Measurements from ENCODE around the gene MAP4K2.
A peak's percentile ranks its signal among the peaks of the same experiment; 100 is the strongest.

The MAP4K2 gene

DNA sequence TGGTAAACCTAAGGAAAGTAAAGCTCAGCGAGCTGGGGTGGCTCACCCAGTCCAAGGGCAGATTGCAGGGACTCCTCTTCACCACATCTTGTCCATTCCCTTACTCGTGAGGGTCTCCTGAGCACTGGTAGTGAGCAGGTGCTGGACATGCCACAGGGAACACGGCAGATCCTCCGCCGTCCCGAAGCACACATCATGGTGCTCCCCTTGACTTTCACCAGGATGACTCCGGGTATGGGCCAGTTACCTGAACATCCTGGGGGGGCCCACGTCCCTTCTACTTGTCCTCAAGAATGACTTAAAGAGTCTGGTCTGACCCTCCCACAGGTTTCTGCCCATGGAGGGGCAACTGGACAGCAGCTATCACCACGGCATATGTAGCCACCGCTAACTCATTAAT, 16.7 kb downstream of the MAP4K2 start:
- no peak for FAIRE-seq
- TF ChIP-seq TAF1 (IDR thresholded peaks at IDR 0.05; ENCODE audit: borderline replicate concordance, low read depth, low read length) (no peak), POLR2A (IDR thresholded peaks at IDR 0.05; ENCODE audit: low read depth, low read length) (peak; percentile 39; the same call in 1 of the 2 replicates), POLR2AphosphoS5 (IDR thresholded peaks at IDR 0.05; ENCODE audit: low read depth, low read length) (no peak; the same call in 1 of the 2 replicates)

DNA sequence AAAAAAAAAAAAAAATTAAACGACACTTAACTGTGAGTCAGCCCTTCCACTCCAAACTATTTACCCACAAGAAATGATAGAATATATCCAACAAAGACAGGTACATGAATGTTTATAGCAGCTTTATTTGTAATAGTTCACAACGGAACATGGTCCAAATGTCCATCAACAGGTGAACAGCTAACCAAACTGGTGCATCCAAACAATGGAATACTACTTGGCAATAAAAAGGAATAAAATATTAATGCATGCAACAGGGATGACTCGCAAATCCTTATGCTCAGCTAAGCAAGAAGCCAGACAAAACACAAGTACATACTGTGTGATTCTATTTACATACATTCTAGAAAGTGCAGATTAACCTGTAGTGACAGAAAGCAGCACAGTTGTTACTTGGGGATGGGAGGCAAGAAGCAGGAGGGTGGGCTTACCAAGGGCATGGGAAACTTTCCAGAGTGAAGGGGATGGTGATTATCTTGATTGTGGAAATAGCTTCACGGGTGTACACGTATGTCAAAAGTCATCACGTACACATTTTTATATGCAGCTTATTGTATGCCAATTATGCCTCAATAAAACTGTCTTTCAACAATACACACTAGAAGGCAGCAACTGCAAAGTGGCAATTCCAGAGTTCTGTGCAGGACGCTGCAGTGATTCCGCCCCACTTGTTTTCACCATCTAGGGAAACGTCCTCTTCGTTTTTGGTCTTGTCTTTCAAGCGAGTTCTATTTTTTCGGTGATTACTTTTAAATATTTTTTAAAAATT, 18.0 kb downstream of the MAP4K2 start:
- TF ChIP-seq POLR2AphosphoS5 (IDR thresholded peaks at IDR 0.05; ENCODE audit: low read depth, low read length), result no peak
- no peak for TF ChIP-seq POLR2A (IDR thresholded peaks at IDR 0.05; ENCODE audit: low read depth, low read length)
- TF ChIP-seq TAF1 (IDR thresholded peaks at IDR 0.05; ENCODE audit: borderline replicate concordance, low read depth, low read length), result no peak
- FAIRE-seq (no peak), DNase-seq (ENCODE audit: insufficient read length) (no peak)

More for the DNA sequence above, 16.7 kb downstream of the MAP4K2 start:
- DNase-seq (ENCODE audit: insufficient read length), result no peak

DNA sequence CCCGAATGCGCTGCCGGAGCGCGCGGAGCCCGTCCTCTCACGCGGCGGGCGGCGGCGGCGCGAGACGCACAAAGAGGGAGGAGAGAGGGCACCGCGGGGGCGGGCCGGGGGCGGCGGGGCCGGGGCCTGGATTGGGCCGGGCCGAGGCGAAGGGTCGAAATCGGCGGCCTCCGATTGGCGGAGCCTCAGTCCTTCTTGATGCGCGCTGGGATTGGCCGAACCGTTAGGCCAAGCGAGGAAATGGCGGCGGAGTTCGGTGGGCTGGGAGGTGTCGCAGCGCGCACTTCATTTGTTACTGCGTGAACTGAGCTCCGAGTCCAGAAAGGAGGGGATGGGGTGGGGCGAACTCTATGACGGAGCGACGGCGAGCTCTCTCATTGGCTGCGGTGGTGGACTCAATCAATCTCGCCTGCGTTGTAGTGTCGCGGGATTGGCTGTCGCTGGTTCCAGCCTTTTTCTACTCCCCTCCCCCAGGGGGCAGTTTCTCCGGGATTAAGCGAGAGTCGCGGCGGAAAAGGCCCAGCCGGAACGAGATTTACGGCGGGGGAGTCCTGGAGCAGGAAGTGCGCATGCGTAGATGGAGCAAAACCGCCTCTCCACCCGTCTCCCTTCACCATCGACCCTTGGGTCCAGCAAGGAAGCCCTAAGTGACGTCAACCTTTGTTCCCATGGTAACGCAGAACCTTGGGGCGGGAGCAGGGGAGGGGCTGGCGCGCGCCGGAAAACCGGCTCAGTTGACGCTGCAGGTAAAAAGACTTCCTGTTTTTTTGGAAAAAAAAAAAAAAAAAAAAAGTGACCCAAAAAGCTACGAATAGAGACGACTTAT, 24.3 kb downstream of the MAP4K2 start, which contains the start of gene SF1:
SF1 (minus strand) TSS at position 70 of the 826 bp plus-strand sequence. CDS start 150 bp downstream, outside the sequence.
- peak; percentile 90 for DNase-seq (ENCODE audit: insufficient read length)
- FAIRE-seq, result peak; percentile 100
- TF ChIP-seq POLR2A (IDR thresholded peaks at IDR 0.05; ENCODE audit: low read depth, low read length) (peak; percentile 95), TAF1 (IDR thresholded peaks at IDR 0.05; ENCODE audit: borderline replicate concordance, low read depth, low read length) (peak; percentile 70), POLR2AphosphoS5 (IDR thresholded peaks at IDR 0.05; ENCODE audit: low read depth, low read length) (peak; percentile 96)

DNA sequence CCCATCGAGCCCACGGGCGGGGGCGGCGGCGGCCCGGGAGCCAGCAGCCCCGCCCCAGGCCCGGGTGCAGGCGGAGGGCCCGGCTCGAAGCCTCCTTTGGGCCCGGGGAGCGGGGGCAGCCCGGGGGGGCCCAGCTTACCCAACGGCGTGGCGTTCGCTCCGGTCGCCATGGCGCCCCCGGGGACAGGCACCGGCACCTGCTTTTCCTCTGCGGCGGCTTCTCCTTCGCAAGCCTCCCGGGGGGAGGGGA, 24.9 kb downstream of the MAP4K2 start:
- DNase-seq (ENCODE audit: insufficient read length), result no peak
- TF ChIP-seq POLR2A (IDR thresholded peaks at IDR 0.05; ENCODE audit: low read depth, low read length) (peak; percentile 79; the same call in 1 of the 2 replicates), TAF1 (IDR thresholded peaks at IDR 0.05; ENCODE audit: borderline replicate concordance, low read depth, low read length) (no peak), POLR2AphosphoS5 (IDR thresholded peaks at IDR 0.05; ENCODE audit: low read depth, low read length) (no peak)
- no peak for FAIRE-seq

DNA sequence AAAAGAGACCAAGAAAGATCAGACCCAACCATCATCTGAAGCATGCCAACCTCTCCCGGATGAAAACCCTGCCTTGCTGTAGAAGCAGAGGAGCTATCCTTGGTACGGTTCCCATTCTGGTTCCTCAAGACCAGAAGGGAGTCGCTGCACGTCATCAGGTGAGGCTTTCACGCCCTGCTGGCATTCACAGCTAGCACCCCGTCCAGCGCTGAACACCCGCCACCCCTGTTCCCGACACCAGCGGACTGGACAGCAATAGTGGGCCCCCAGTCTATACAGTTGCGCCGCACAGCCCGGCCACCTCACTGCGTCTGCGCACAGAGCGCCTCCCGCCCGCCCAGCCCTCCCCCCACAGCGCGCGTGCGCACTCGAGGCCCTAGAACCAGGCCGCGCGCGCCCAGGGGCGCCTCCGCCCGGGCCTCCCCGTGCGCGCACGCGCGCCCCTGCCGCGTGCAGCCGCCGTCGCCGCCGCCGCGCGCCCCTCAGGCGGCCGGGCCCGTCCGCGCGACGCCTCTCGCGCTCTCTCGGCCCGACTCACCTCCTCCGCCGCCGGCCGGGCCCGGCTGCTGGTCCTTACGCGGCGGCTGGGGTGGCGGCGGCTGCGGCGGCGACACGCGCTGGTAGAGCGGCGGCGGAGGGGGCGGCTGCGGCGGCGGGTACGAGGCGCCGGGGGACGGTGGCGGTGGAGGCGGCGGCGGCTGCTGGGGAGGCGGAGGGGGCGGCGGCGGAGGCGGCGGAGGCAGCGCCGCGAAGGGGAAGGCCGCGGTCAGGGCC, 25.4 kb downstream of the MAP4K2 start:
- peak; percentile 84 for FAIRE-seq

DNA sequence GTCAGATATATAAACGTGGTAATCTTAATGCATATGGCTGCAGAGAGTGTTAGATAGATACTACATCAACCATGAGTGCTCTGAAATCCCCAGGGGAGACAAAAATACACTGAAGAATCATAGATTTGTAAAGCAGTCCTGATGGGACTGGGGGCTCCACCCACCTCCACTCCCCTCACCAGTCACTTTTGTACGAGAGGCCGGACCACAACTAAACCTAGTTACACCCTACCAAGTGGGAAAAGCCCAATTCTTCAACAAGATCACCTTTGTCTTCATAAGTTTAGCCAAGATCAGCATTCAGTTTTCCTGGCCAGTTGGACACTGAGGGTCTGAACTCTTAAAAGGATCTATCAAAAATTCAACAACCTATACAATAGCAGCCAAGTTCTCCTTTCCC, 26.1 kb downstream of the MAP4K2 start:
- DNase-seq (ENCODE audit: insufficient read length) (no peak), FAIRE-seq (no peak)
- TF ChIP-seq POLR2A (IDR thresholded peaks at IDR 0.05; ENCODE audit: low read depth, low read length) (no peak), TAF1 (IDR thresholded peaks at IDR 0.05; ENCODE audit: borderline replicate concordance, low read depth, low read length) (no peak), POLR2AphosphoS5 (IDR thresholded peaks at IDR 0.05; ENCODE audit: low read depth, low read length) (no peak)

More for the DNA sequence above, 25.4 kb downstream of the MAP4K2 start:
- peak; percentile 63; the same call in 1 of the 2 replicates for TF ChIP-seq POLR2A (IDR thresholded peaks at IDR 0.05; ENCODE audit: low read depth, low read length)
- no peak for TF ChIP-seq TAF1 (IDR thresholded peaks at IDR 0.05; ENCODE audit: borderline replicate concordance, low read depth, low read length)
- peak; percentile 71; the same call in 1 of the 2 replicates for TF ChIP-seq POLR2AphosphoS5 (IDR thresholded peaks at IDR 0.05; ENCODE audit: low read depth, low read length)
- peak; percentile 90 for DNase-seq (ENCODE audit: insufficient read length)

DNA sequence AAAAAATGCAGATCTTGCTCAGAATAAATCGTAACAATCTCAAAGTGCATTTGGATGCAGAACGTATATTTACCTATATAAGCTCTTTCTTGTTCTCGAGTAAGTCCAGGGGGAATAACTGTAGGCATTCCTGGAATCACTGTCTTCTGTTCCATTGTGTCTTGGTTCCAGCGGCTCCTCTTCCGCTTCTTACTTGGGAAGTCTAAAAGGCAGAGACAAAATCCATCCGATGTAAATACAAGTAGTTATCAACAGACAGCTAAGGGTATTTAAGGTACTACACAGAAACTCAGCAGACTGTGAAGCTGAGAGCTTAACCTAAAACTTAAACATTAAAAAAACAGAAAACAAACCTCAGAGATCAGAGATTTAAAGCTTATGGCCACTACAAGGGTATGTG, 26.6 kb downstream of the MAP4K2 start:
- DNase-seq (ENCODE audit: insufficient read length) (no peak), FAIRE-seq (no peak)
- TF ChIP-seq TAF1 (IDR thresholded peaks at IDR 0.05; ENCODE audit: borderline replicate concordance, low read depth, low read length), result no peak
- 0 out of 2 replicates have a peak, but pooled peaks have one; percentile 0 for TF ChIP-seq POLR2A (IDR thresholded peaks at IDR 0.05; ENCODE audit: low read depth, low read length)
- no peak for TF ChIP-seq POLR2AphosphoS5 (IDR thresholded peaks at IDR 0.05; ENCODE audit: low read depth, low read length)

DNA sequence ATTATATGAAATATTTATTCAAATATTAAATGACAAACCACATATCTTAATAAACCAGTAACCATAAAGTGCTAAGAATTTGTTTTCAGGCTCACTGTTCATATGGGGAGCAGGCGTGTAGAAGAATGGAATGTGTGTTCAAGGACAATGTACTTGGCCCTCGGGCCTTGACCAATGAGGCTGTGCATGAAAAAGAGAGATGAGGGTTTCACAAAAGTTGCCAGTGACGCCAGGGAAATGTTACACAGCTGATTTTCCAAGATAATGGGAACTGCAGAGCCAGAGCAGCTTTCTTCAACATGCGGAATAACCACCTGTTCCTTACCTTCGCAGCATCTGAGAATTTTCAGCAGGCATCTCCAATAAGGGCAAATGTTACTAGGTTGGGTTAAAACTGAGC, 28.9 kb downstream of the MAP4K2 start:
- no peak for FAIRE-seq
- DNase-seq (ENCODE audit: insufficient read length), result no peak
- TF ChIP-seq TAF1 (IDR thresholded peaks at IDR 0.05; ENCODE audit: borderline replicate concordance, low read depth, low read length) (no peak), POLR2AphosphoS5 (IDR thresholded peaks at IDR 0.05; ENCODE audit: low read depth, low read length) (no peak), POLR2A (IDR thresholded peaks at IDR 0.05; ENCODE audit: low read depth, low read length) (no peak)

DNA sequence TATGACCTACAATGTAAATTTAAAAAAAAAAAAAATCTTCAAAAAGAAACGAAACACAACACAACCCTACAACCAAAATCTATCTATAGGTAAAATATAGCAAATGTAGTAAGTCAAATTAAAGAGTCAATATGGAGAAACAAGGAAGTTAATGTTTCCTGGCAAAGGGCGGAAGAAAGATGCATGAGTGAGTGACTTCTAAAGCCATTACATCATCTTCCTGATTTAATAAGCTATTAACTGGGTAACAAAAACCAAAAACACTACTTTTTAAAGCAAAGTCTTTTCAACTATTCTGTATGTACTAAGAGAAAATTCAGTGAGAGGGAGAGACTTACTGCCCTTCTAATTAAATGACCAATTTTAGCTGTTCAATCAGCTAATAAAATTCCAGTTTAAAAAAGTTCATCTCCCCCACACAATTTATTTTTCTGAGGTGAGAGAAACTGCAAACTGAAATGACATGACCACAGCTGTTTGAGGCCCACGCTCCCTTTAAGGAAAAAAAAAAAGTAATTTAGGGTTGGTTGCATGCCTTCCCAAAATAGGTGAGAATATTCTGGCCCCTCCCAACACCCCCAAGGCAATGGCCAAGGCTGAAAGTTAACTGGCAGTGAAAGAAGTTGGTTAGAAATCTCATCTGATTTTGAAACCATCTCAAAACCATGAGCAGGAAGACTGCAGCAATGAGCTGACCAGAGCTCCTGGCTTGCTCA, 30.6 kb downstream of the MAP4K2 start:
- TF ChIP-seq TAF1 (IDR thresholded peaks at IDR 0.05; ENCODE audit: borderline replicate concordance, low read depth, low read length) (no peak), POLR2A (IDR thresholded peaks at IDR 0.05; ENCODE audit: low read depth, low read length) (peak; percentile 22), POLR2AphosphoS5 (IDR thresholded peaks at IDR 0.05; ENCODE audit: low read depth, low read length) (peak; percentile 39; the same call in 1 of the 2 replicates)
- FAIRE-seq (peak; percentile 44), DNase-seq (ENCODE audit: insufficient read length) (peak; percentile 13)

DNA sequence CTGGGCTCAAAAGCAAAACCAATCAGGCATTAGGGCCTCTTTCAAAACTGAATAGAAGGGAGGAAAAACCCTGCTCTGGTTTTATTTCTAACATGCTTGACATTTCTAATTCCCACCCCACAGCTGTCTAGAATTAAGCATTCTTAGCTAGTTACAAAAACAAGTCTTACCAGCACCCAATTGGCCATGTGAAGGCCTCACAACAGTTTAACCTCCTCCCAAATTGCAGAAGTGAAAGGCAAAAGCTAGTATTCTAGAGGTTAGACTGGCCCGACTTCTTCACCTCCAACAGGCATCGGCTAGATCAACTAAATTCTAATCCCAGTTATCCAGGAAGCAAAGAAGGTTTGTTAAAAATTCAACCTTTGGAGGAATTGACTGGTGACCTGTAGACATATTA, 31.2 kb downstream of the MAP4K2 start:
- TF ChIP-seq POLR2A (IDR thresholded peaks at IDR 0.05; ENCODE audit: low read depth, low read length), result no peak
- no peak for TF ChIP-seq TAF1 (IDR thresholded peaks at IDR 0.05; ENCODE audit: borderline replicate concordance, low read depth, low read length)
- no peak for TF ChIP-seq POLR2AphosphoS5 (IDR thresholded peaks at IDR 0.05; ENCODE audit: low read depth, low read length)
- no peak for DNase-seq (ENCODE audit: insufficient read length)
- peak; percentile 30 for FAIRE-seq
